HepG2 (cell line): ENCODE data around the gene SCN7A. TPM values are rescaled to one million over a fixed set of nuclear protein-coding genes. Genes with fewer than 3 reads are reported as not detected.
A peak's percentile ranks its signal among the peaks of the same experiment; 100 is the strongest.

ENCODE experiments used
- BCL6 ChIP-seq: IDR thresholded peaks from 2 replicates; pipeline ENCODE4 v1.6.1; 2016; ENCODE audit warnings: missing genetic modification reagents, missing compliant biosample characterization
- ELF4 ChIP-seq: sonication (generic); formaldehyde crosslinking; IDR thresholded peaks from 2 replicates; pipeline ENCODE4 v1.5.0; 2020; ENCODE audit warnings: missing genetic modification reagents, mild to moderate bottlenecking, moderate library complexity, borderline replicate concordance
- ERF ChIP-seq: IDR thresholded peaks from 2 replicates; pipeline ENCODE4 v1.6.1; 2018; ENCODE audit warnings: missing biosample characterization, missing genetic modification reagents
- FIP1L1 ChIP-seq: fragments of 200-400 bp; formaldehyde crosslinking; IDR thresholded peaks from 2 replicates; pipeline ENCODE4 v1.6.1; 2018; ENCODE audit warnings: low read depth, mild to moderate bottlenecking, low read length, moderate library complexity, borderline replicate concordance; ENCODE audit not compliant: insufficient read depth
- FOSL2 ChIP-seq: sonication (generic); formaldehyde crosslinking; IDR thresholded peaks from 2 replicates; pipeline ENCODE4 v1.4.0; 2020; ENCODE audit warnings: missing genetic modification reagents
- HMG20B ChIP-seq: conservative IDR thresholded peaks from 2 replicates; pipeline ENCODE4 v1.6.1; 2016; ENCODE audit warnings: missing genetic modification reagents, missing compliant biosample characterization
- MBD4 ChIP-seq: IDR thresholded peaks from 2 replicates; pipeline ENCODE4 v1.6.1; 2012; ENCODE audit warnings: low read length, inconsistent platforms, borderline replicate concordance
- PCBP1 ChIP-seq: fragments of 200-400 bp; formaldehyde crosslinking; IDR thresholded peaks from 2 replicates; pipeline ENCODE4 v1.6.1; 2017; ENCODE audit warnings: mild to moderate bottlenecking, low read depth, low read length, borderline replicate concordance
- PHB2 ChIP-seq: fragments of 450-650 bp; IDR thresholded peaks from 2 replicates; pipeline ENCODE4 v1.6.1; 2018; ENCODE audit not compliant: partially characterized antibody
- POLR2A ChIP-seq, 2 experiments: IDR thresholded peaks; 2 replicates each; pipeline ENCODE4 v1.6.1; 2011; ENCODE audit warnings: low read depth in 2 of 2, low read length in 2 of 2, mild to moderate bottlenecking in 1 of 2, moderate library complexity in 1 of 2; ENCODE audit not compliant: insufficient read depth in 1 of 2
- PTBP1 ChIP-seq: fragments of 200-400 bp; formaldehyde crosslinking; IDR thresholded peaks from 2 replicates; pipeline ENCODE4 v1.6.1; 2018; ENCODE audit warnings: low read length, low read depth; ENCODE audit not compliant: poor library complexity, severe bottlenecking
- REXO4 ChIP-seq: sonication (generic); formaldehyde crosslinking; IDR thresholded peaks from 2 replicates; pipeline ENCODE4 v1.8.0; 2022; ENCODE audit warnings: missing genetic modification reagents, mild to moderate bottlenecking, borderline replicate concordance
- RFXANK ChIP-seq: IDR thresholded peaks from 2 replicates; pipeline ENCODE4 v1.6.1; 2016
- SAP130 ChIP-seq: IDR thresholded peaks from 2 replicates; pipeline ENCODE4 v1.6.1; 2016; ENCODE audit warnings: low read depth
- SIX1 ChIP-seq: sonication (generic); formaldehyde crosslinking; IDR thresholded peaks from 2 replicates; pipeline ENCODE4 v1.4.0; 2020; ENCODE audit warnings: missing genetic modification reagents, borderline replicate concordance
- SP4 ChIP-seq: sonication (generic); formaldehyde crosslinking; IDR thresholded peaks from 2 replicates; pipeline ENCODE4 v1.8.1; 2023; ENCODE audit warnings: mild to moderate bottlenecking, missing genetic modification reagents
- SRF ChIP-seq: IDR thresholded peaks from 2 replicates; pipeline ENCODE4 v1.6.1; 2011; ENCODE audit warnings: mild to moderate bottlenecking, low read depth, low read length, moderate library complexity
- THYN1 ChIP-seq: sonication (generic); formaldehyde crosslinking; IDR thresholded peaks from 2 replicates; pipeline ENCODE4 v1.8.1; 2023; ENCODE audit warnings: low read depth, mild to moderate bottlenecking, moderate library complexity, missing genetic modification reagents, borderline replicate concordance
- ZC3H13 ChIP-seq: sonication (generic); formaldehyde crosslinking; IDR thresholded peaks from 2 replicates; pipeline ENCODE4 v1.8.1; 2023; ENCODE audit warnings: mild to moderate bottlenecking, missing genetic modification reagents, moderate library complexity
- ZFP62 ChIP-seq: sonication (generic); formaldehyde crosslinking; IDR thresholded peaks from 2 replicates; pipeline ENCODE4 v1.4.0; 2020; ENCODE audit warnings: missing genetic modification reagents
- ZFY ChIP-seq: sonication (generic); formaldehyde crosslinking; IDR thresholded peaks from 2 replicates; pipeline ENCODE4 v1.4.0; 2020; ENCODE audit warnings: missing genetic modification reagents
- ZKSCAN5 ChIP-seq: sonication (generic); formaldehyde crosslinking; IDR thresholded peaks from 2 replicates; pipeline ENCODE4 v1.5.1; 2020; ENCODE audit warnings: mild to moderate bottlenecking, missing genetic modification reagents
- ZMAT3 ChIP-seq: sonication (generic); formaldehyde crosslinking; conservative IDR thresholded peaks from 2 replicates; pipeline ENCODE4 v1.7.0; 2021; ENCODE audit warnings: missing genetic modification reagents
- ZNF224 ChIP-seq: sonication (generic); formaldehyde crosslinking; IDR thresholded peaks from 2 replicates; pipeline ENCODE4 v1.5.0; 2020; ENCODE audit warnings: mild to moderate bottlenecking, missing genetic modification reagents
- ZNF570 ChIP-seq: sonication (generic); formaldehyde crosslinking; IDR thresholded peaks from 2 replicates; pipeline ENCODE4 v1.4.0; 2020; ENCODE audit warnings: mild to moderate bottlenecking, missing genetic modification reagents, borderline replicate concordance
- ZNF782 ChIP-seq: sonication (generic); formaldehyde crosslinking; IDR thresholded peaks from 2 replicates; pipeline ENCODE4 v1.4.0; 2020; ENCODE audit warnings: missing genetic modification reagents, mild to moderate bottlenecking, borderline replicate concordance
- polyA plus RNA-seq, 8 experiments: library from polyadenylated mRNA; depleted of rRNA in 3 of 8; stranded (reverse) in 7 of 8; unstranded in 1 of 8; fragments of >200 nt; fragmentation: Illumina TruSeq in 4 of 8; extraction: Trizol in 4 of 8; gene quantifications; 2 replicates each; pipeline versions ENCODE4 v1.2.1 to v1.2.3, GENCODE V29; 2011 to 2016; ENCODE audit warnings: low read depth in 4 of 8, missing spikeins in 1 of 8, mixed read lengths in 1 of 8; ENCODE audit not compliant: insufficient read depth in 1 of 8
- total RNA-seq, 5 experiments: library from RNA; depleted of rRNA; stranded (reverse); fragments of >200 nt; fragmentation: Illumina TruSeq; extraction: Trizol; gene quantifications; 2 replicates each; pipeline ENCODE4 v1.2.3, GENCODE V29; 2016; ENCODE audit warnings: low read depth in 1 of 5
- TF ChIP-seq, protein P1 (sequence below): IDR thresholded peaks from 2 replicates; pipeline ENCODE4 v1.6.1; 2016; ENCODE audit warnings: missing compliant biosample characterization, missing genetic modification reagents, borderline replicate concordance
- TF ChIP-seq, protein P2 (sequence below): sonication (generic); formaldehyde crosslinking; IDR thresholded peaks from 2 replicates; pipeline ENCODE4 v1.5.0; 2020; ENCODE audit warnings: missing genetic modification reagents
- TF ChIP-seq, protein P3 (sequence below): sonication (generic); formaldehyde crosslinking; IDR thresholded peaks from 2 replicates; pipeline ENCODE4 v1.5.1; 2020; ENCODE audit warnings: mild to moderate bottlenecking, missing genetic modification reagents, moderate library complexity

Gene SCN7A
- total and polyA plus RNA-seq, 2 of the 13 experiments (the other 11 are each of a cell fraction or from before 2014, with no cell fraction given) = 0.01 TPM; not detected in 1

- no peak for TF ChIP-seq SP4 (CRISPR knock-in tag)
- no peak for TF ChIP-seq FIP1L1
- TF ChIP-seq BCL6 (CRISPR knock-in tag) = no peak
- TF ChIP-seq ZC3H13 = no peak
- TF ChIP-seq PCBP1 = no peak
- TF ChIP-seq HMG20B (CRISPR knock-in tag) = no peak
- TF ChIP-seq SAP130 = peak; percentile 47; the same call in 1 of the 2 replicates
- TF ChIP-seq, protein P1, sequence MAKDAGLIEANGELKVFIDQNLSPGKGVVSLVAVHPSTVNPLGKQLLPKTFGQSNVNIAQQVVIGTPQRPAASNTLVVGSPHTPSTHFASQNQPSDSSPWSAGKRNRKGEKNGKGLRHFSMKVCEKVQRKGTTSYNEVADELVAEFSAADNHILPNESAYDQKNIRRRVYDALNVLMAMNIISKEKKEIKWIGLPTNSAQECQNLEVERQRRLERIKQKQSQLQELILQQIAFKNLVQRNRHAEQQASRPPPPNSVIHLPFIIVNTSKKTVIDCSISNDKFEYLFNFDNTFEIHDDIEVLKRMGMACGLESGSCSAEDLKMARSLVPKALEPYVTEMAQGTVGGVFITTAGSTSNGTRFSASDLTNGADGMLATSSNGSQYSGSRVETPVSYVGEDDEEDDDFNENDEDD (CRISPR knock-in tag) = no peak
- no peak for TF ChIP-seq RFXANK (CRISPR knock-in tag)
- TF ChIP-seq ZNF224 (CRISPR knock-in tag) = no peak
- no peak for TF ChIP-seq ZFP62 (CRISPR knock-in tag)
- no peak for TF ChIP-seq SRF
- no peak for TF ChIP-seq ZNF570 (CRISPR knock-in tag)
- TF ChIP-seq, protein P2, sequence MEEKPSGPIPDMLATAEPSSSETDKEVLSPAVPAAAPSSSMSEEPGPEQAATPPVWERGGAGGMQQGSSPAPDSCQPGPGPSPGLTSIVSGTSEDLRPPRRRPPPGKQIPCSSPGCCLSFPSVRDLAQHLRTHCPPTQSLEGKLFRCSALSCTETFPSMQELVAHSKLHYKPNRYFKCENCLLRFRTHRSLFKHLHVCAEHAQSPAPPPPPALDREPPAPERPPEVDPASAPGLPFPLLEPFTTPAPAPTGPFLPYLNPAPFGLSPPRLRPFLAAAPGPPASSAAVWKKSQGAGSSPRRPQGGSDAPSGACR = no peak
- no peak for TF ChIP-seq PHB2
- TF ChIP-seq ZNF782 (CRISPR knock-in tag) = no peak
- no peak for TF ChIP-seq ERF (CRISPR knock-in tag)
- 0 out of 2 replicates have a peak, but pooled peaks have one; percentile 48 for TF ChIP-seq SIX1 (CRISPR knock-in tag)
- no peak for TF ChIP-seq ELF4
- TF ChIP-seq ZMAT3 (CRISPR knock-in tag) = no peak
- TF ChIP-seq POLR2A (IDR thresholded peaks at IDR 0.05; ENCODE audit: insufficient read depth in 1 of 2, low read depth in 2 of 2, low read length in 2 of 2) = no peak
- 0 out of 2 replicates have a peak, but pooled peaks have one; percentile 18 for TF ChIP-seq ZFY (CRISPR knock-in tag)
- TF ChIP-seq ZKSCAN5 (CRISPR knock-in tag) = no peak
- TF ChIP-seq, protein P3, sequence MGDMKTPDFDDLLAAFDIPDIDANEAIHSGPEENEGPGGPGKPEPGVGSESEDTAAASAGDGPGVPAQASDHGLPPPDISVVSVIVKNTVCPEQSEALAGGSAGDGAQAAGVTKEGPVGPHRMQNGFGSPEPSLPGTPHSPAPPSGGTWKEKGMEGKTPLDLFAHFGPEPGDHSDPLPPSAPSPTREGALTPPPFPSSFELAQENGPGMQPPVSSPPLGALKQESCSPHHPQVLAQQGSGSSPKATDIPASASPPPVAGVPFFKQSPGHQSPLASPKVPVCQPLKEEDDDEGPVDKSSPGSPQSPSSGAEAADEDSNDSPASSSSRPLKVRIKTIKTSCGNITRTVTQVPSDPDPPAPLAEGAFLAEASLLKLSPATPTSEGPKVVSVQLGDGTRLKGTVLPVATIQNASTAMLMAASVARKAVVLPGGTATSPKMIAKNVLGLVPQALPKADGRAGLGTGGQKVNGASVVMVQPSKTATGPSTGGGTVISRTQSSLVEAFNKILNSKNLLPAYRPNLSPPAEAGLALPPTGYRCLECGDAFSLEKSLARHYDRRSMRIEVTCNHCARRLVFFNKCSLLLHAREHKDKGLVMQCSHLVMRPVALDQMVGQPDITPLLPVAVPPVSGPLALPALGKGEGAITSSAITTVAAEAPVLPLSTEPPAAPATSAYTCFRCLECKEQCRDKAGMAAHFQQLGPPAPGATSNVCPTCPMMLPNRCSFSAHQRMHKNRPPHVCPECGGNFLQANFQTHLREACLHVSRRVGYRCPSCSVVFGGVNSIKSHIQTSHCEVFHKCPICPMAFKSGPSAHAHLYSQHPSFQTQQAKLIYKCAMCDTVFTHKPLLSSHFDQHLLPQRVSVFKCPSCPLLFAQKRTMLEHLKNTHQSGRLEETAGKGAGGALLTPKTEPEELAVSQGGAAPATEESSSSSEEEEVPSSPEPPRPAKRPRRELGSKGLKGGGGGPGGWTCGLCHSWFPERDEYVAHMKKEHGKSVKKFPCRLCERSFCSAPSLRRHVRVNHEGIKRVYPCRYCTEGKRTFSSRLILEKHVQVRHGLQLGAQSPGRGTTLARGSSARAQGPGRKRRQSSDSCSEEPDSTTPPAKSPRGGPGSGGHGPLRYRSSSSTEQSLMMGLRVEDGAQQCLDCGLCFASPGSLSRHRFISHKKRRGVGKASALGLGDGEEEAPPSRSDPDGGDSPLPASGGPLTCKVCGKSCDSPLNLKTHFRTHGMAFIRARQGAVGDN (CRISPR knock-in tag) = no peak
- TF ChIP-seq PTBP1 = no peak
- TF ChIP-seq REXO4 = no peak
- no peak; the same call in 1 of the 2 replicates for TF ChIP-seq MBD4
- no peak for TF ChIP-seq THYN1 (CRISPR knock-in tag)
- peak; percentile 86 for TF ChIP-seq FOSL2 (CRISPR knock-in tag)
Measured at GRCh38 chr2:166373951-166374350, 120.1 kb downstream of the SCN7A start (continued).
